K562 treated with DMSO at 1 percent for 4 hours (cell line): ENCODE results near the gene BORA. TPM values are rescaled to one million over a fixed set of nuclear protein-coding genes. Genes with fewer than 3 reads are reported as not detected.

Experiments used
- total RNA-seq: library from RNA; unstranded; fragments of 300-600 nt; gene quantifications from 2 replicates; pipeline ENCODE4 v1.2.3, GENCODE V29; 2022; ENCODE audit not compliant: insufficient read depth

BORA gene
- total RNA-seq: 4.5 and 7.0 TPM in 2 replicates

DNA sequence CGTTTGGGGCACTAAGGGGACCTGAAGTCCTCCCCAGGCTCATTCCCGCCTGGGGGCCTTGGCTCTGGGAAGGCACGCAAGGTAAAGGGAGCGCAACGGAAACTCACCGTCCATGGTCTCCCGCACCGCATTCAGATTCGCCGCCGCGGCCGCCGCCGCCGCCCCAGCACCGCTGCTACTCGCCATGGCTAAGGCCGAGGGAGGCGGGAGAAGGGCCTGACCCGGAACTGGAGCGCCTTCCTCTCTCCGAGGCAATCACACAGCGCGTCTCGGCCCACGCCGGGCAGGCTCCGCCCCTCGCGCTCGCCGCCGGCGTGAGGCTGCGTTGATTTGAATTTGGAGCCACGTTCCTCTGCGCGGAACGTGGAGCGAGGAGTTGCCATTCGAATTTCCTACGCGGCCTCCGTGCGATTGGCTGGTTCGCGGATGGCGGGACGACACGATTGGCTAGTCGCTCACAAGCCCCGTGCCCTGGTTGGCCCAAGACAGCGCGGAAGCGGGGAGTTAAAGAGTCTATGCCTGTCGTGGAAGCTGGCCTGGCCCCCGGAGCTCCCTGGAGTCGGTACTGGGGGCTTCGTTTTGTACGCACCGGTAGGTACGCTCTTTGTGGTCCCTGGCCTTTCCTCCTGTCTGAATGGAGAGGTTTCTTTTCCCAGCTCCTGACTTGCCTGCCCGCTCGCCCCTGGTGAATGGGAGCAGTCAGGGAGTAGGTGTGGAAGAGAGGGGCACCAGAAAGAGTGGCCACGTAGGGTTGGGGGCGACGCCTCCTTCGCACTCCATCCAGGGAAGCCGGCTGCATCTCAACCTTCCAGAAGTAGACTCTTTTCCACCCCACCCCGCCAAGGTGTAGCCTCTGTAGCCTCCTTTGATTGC lies at the start of gene BORA, which contains the start of gene MZT1:
BORA (plus strand) TSS at position 507 of the 873 bp plus-strand sequence. CDS start 1,018 bp downstream, outside the sequence.
MZT1 (minus strand) TSS at position 213 of the 873 bp plus-strand sequence; CDS start at position 186, 27 bp downstream.

DNA sequence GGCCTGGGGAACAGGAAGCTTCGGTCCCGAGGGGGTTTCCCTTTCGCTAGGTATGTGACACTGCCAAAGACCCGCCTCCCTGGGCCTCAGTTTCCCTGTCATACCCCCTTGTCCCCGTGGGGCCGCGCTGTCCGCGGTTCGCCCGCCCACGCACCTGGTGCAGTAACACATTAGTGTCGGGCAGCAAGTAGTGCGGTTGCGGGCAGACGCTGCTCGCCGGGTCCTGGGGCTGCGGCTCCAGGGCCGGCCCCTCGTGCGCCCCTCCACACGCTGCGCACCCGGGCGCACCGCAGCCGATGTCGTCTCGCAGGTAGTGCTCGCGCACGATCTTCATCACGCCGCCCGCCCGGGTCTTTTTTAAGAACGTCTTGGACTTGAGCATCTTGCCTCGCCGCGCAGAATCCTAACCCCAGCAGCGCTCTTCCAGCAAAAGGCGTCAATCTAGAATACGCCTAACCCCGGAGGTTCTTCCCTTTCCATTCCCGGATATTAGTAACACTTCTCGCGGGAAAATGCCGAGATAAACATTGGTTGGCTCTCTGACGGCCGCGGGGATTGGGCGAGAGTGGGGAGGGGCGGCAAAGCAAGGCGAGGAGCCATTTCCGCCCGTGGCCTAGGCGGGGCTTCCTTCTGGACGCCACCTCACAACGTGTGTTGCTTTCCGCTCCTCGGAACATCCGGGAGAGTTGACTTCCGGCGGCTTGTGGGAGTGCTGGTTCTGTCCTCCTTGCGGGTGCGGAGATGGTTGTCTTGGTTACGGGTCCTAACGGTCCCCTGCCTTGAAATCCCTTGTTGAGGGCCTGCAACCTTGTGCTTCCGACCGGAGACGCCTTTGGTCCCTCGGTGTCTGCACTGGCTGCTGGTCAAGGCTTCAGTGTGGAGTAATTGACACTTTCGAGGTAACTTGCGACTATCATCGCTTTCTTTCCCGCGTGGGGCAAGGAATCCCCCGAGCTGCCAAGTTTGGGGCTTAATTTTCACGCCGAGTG lies 54.0 kb downstream of the BORA start, which contains the start of the genes DIS3 and PIBF1:
DIS3 (minus strand) TSS at position 450 of the 989 bp plus-strand sequence; CDS start at position 382, 68 bp downstream.
PIBF1 (plus strand) TSS at position 683 of the 989 bp plus-strand sequence. CDS start 1,337 bp downstream, outside the sequence.

Other genes with a start within 250 kb of the BORA start
- 14.0 and 14.9 TPM in 2 replicates for gene MZT1, start 294 bp upstream of the BORA start, total RNA-seq
- 8.9 and 12.5 TPM in 2 replicates for gene DIS3, start 54.0 kb downstream of the BORA start, total RNA-seq
- 4.7 and 7.1 TPM in 2 replicates for gene PIBF1, start 54.2 kb downstream of the BORA start, total RNA-seq